ENCODE results near the gene MED29. TPM values are rescaled to one million over a fixed set of nuclear protein-coding genes. Genes with fewer than 3 reads are reported as not detected.
A peak's percentile ranks its signal among the peaks of the same experiment; 100 is the strongest.

The MED29 gene
- total RNA-seq, 1 experiment from 2014 or later = 739 TPM

DNA sequence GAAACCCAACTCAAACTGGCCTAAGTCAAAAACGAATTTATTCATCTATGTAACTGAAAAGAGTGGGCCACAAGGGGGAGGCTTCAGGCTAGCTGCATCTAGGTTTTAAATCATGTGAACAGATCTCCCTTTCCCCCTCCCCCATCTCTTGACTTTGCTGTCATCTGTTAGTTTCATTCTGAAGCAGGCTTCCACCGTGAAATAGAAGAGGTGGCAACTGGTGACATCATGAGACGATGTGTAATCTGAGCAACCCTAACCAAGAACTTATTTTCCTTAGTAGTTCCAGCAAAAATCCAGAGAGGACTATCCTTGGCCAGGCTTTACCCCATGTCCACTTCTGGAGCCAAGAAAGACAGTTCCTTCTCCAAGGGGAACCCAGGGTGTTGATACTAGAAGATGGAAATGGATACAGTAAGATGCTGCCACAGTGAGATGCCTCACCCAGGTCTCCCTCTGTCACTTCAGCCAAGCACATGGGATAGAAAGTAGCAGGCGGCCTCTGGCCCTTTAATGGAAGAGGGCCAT, 39.6 kb upstream of the MED29 start:
- H3K36me3 ChIP-seq (ENCODE audit: control insufficient read depth, insufficient read depth, low read length) = peaks cover 84% of the 10 kb centered on the region
- no peak overlapping the region for H3K27ac ChIP-seq (ENCODE audit: low read length)
- peak; percentile 6 for ATAC-seq

More for the DNA sequence above, 39.6 kb upstream of the MED29 start:
- no TSS peak for BruUV-seq (replicated peaks)
- no peak overlapping the region for H3K4me3 ChIP-seq (ENCODE audit: low read depth in 2 of 2, low read length in 2 of 2)
- ChIA-PET POLR2A (interaction anchor here (3.5 kb wide), 2 partner anchors 11 to 39 kb away, joined by 17 to 26 read pairs; partner anchors contain the start of genes MED29 and PAF1), CTCF (interaction anchor here (1.3 to 1.8 kb wide), 2 partner anchors 9 to 27 kb away, joined by 4 to 10 read pairs; partner anchors contain the start of gene SAMD4B)
- in situ Hi-C loops (cut with HindIII; ENCODE audit: low pct_unique_long_range_greater_than_20kb, low sequenced_read_pairs) (loop anchor here (5.0 kb wide), 2 partner anchors 41 to 196 kb away; partner anchors contain the start of genes MED29 and PAF1), intact Hi-C loops (cut with micrococcal nuclease; ENCODE audit: unreplicated experiment) (no loop called here)
- H3K9me3 ChIP-seq (ENCODE audit: control insufficient read depth, insufficient read depth, low read depth, low read length) = no peaks in the 10 kb centered on the region
- DNase-seq (ENCODE audit: low read depth, low spot score) = no peak
- no peak for TF ChIP-seq SIN3A (IDR thresholded peaks at IDR 0.05; ENCODE audit: borderline replicate concordance, insufficient read depth, low read depth, low read length)
- TF ChIP-seq CTCF (IDR thresholded peaks at IDR 0.05) = no peak
- no peak for TF ChIP-seq TCF7L2 (IDR thresholded peaks at IDR 0.05; ENCODE audit: low read depth, low read length)
- TF ChIP-seq POLR2AphosphoS5 (IDR thresholded peaks at IDR 0.05; ENCODE audit: low read depth, low read length) = no peak
- no peak for TF ChIP-seq REST (IDR thresholded peaks at IDR 0.05; ENCODE audit: insufficient read depth in 1 of 2, low read depth in 2 of 2, low read length in 1 of 2)
- H3K27me3 ChIP-seq (ENCODE audit: control insufficient read depth, insufficient read depth, low read length) = no peaks in the 10 kb centered on the region
- H3K4me1 ChIP-seq (ENCODE audit: control insufficient read depth, insufficient read depth, low read length) = no peaks in the 10 kb centered on the region
